ENCODE measurements around the gene DMKN. TPM values are rescaled to one million over a fixed set of nuclear protein-coding genes. Genes with fewer than 3 reads are reported as not detected.
A peak's percentile ranks its signal among the peaks of the same experiment; 100 is the strongest.

Gene DMKN
- total and polyA plus RNA-seq, 12 donors: 2.0 to 32.2 (median 8.0) TPM

- ATAC-seq (no peak), DNase-seq (no peak)
- Histone ChIP-seq H3K4me1 (peaks cover 0 to 23% (median 6%) of the 10 kb centered on the region in 9 donors), H3K4me3 (no peak overlapping the region), H3K9me3 (no peaks in the 10 kb centered on the region), H3K27me3 (peaks cover 0 to 54% (median 48%) of the 10 kb centered on the region in 7 donors), H3K36me3 (no peaks in the 10 kb centered on the region), H3K27ac (no peak overlapping the region)
- WGBS, 2 donors: 71 to 75% methylated on average over 10 of the region's 10 CpGs
- intact Hi-C loops (cut with DNase I): no loop called here
- TF ChIP-seq CTCF (IDR thresholded peaks at IDR 0.05): no peak
These were observed 21.5 kb upstream of the DMKN start for GRCh38 chr19:35534803-35535480.

- Histone ChIP-seq H3K9me3 (no peaks in the 10 kb centered on the region), H3K27me3 (peaks cover 0 to 64% (median 58%) of the 10 kb centered on the region in 7 donors), H3K27ac (no peak overlapping the region), H3K4me3 (peak overlapping the region in 1 of 10 donors; percentile 9), H3K4me1 (peaks cover 0 to 23% (median 6%) of the 10 kb centered on the region in 9 donors), H3K36me3 (no peaks in the 10 kb centered on the region)
- 3 to 4% methylated on average over 30 of the region's 30 CpGs for whole genome bisulfite sequencing, 2 donors
- peak in 1 of 2 donors; percentile 35 for DNase-seq
- no peak for TF ChIP-seq CTCF (IDR thresholded peaks at IDR 0.05)
- peak in 6 of 8 donors; percentile 14 to 67 (median 60) for ATAC-seq
- intact Hi-C loops (cut with DNase I): no loop called here
These were observed 20.5 kb upstream of the DMKN start for GRCh38 chr19:35533822-35534392.

GRCh38 chr19:35533201-35533821, 19.9 kb upstream of the DMKN start, which contains the start of gene GAPDHS:
Gene GAPDHS (plus strand): TSS chr19:35533456. CDS start chr19:35533528, 72 bp downstream.
- no peak for TF ChIP-seq CTCF (IDR thresholded peaks at IDR 0.05)
- Histone ChIP-seq H3K4me1 (peaks cover 0 to 23% (median 6%) of the 10 kb centered on the region in 9 donors), H3K27me3 (peaks cover 0 to 70% (median 64%) of the 10 kb centered on the region in 7 donors), H3K27ac (peak within 1 kb of the TSS in 1 of 10 donors; percentile 60), H3K9me3 (no peaks in the 10 kb centered on the region), H3K36me3 (no peaks in the 10 kb centered on the region), H3K4me3 (peak within 1 kb of the TSS in 1 of 10 donors; percentile 9)
- no peak for DNase-seq
- 29 to 34% methylated on average over 39 of the region's 39 CpGs for WGBS, 2 donors
- intact Hi-C loops (cut with DNase I): no loop called here
- peak in 1 of 8 donors; percentile 32 for ATAC-seq

- TF ChIP-seq CTCF (IDR thresholded peaks at IDR 0.05): no peak
- Histone ChIP-seq H3K4me3 (no peak overlapping the region), H3K27me3 (peaks cover 0 to 90% (median 75%) of the 10 kb centered on the region in 7 donors), H3K27ac (no peak overlapping the region), H3K36me3 (no peaks in the 10 kb centered on the region), H3K9me3 (no peaks in the 10 kb centered on the region), H3K4me1 (peaks cover 0 to 23% (median 6%) of the 10 kb centered on the region in 9 donors)
- ATAC-seq: no peak
- no peak for DNase-seq
- WGBS, 2 donors: 50 to 62% methylated on average over 6 of the region's 6 CpGs
- intact Hi-C loops (cut with DNase I): no loop called here
These were observed 17.8 kb upstream of the DMKN start for GRCh38 chr19:35531291-35531690.

All from heart right ventricle (tissue), 16 donors.